Mesodermal cell (in vitro differentiated cells): ENCODE data around the gene CLDN7. TPM values are rescaled to one million over a fixed set of nuclear protein-coding genes. Genes with fewer than 3 reads are reported as not detected.

Experiments used
- H3K27ac ChIP-seq: 2 replicates; pipeline ENCODE4 v1.7.0; 2013; ENCODE audit warnings: mild to moderate bottlenecking, low read depth, low read length, moderate library complexity; ENCODE audit not compliant: severe bottlenecking
- H3K36me3 ChIP-seq: 2 replicates; pipeline ENCODE4 v1.7.1; 2013; ENCODE audit warnings: mild to moderate bottlenecking, low read length, moderate library complexity; ENCODE audit not compliant: control insufficient read depth, insufficient read depth
- H3K4me1 ChIP-seq: one replicate; pipeline ENCODE4 v1.7.1; 2013; ENCODE audit warnings: mild to moderate bottlenecking, low read length; ENCODE audit not compliant: insufficient read depth, control insufficient read depth, poor library complexity, severe bottlenecking
- H3K4me3 ChIP-seq: 2 replicates; pipeline ENCODE4 v1.7.0; 2013; ENCODE audit warnings: low read length, control low read depth, mild to moderate bottlenecking; ENCODE audit not compliant: insufficient read depth, poor library complexity, severe bottlenecking; ENCODE audit errors: extremely low read depth
- H3K9me3 ChIP-seq: 2 replicates; pipeline ENCODE4 v1.7.1; 2013; ENCODE audit warnings: mild to moderate bottlenecking, low read length, moderate library complexity; ENCODE audit not compliant: control insufficient read depth
- WGBS, 2 experiments: methylation state at CpG; one replicate each; pipeline ENCODE4 v1.1.5; 2013; ENCODE audit warnings: missing lambda C conversion rate in 2 of 2; ENCODE audit not compliant: insufficient coverage in 2 of 2; 5-methylcytosine and 5-hydroxymethylcytosine counted together
- polyA plus RNA-seq, 2 experiments: library from polyadenylated mRNA; stranded (reverse); fragments of 50-300 nt; gene quantifications; one replicate each; pipeline ENCODE4 v1.2.3, GENCODE V29; 2013

Gene CLDN7, protein sequence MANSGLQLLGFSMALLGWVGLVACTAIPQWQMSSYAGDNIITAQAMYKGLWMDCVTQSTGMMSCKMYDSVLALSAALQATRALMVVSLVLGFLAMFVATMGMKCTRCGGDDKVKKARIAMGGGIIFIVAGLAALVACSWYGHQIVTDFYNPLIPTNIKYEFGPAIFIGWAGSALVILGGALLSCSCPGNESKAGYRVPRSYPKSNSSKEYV
- 11.1 TPM for polyA plus RNA-seq (2013, experiment 1 of 2)
- polyA plus RNA-seq (2013, experiment 2 of 2) = 7.1 TPM

DNA sequence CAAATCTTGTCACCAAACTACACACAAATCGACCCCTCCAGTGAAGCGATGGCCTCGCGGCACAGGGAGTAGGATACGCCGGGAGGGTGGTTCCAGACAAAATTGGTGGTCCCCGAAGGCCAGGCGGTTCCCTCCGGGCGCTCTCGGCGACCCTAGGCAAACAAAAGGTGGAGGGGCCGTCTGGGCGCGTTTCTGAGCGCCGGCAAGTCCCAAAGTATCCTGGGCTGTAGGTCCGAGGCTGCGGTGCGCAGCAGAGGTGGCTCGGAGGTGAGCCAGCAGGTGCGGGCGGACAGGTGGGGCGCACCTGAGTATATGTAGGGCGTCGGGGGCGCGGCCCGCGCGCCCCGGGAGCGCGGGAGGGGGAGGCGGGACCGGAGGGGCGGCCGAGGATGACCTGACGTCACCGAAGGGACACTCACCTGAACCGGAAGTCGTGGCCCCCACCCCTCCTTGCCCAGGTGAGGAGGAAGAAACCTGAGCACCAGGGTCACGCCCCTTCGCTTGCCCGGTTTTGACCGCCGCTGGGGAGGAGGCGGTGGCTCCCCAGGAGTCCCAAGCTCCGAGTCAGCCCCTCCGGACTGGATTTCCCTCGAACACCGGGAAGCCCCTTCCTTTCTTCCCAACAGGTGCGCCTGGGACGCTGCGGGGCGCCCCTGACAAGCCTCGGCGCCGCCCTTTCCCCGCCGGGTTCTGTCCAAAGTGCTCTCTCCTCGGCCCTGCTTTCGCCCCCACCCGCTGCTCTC, at the start of gene CLDN7:
CLDN7 (minus strand) TSS at position 287 of the 743 bp plus-strand sequence. CDS start 435 bp downstream, outside the sequence.
- WGBS, 2 experiments = 5 to 6% methylated on average over 39 to 64 of the region's 64 CpGs
- H3K27ac ChIP-seq = no peak within 1 kb of the TSS
- H3K4me1 ChIP-seq = peaks cover 7% of the 10 kb centered on the region
- H3K36me3 ChIP-seq = peaks cover 27% of the 10 kb centered on the region
- no peaks in the 10 kb centered on the region for H3K9me3 ChIP-seq
- peak within 1 kb of the TSS; percentile 37 for H3K4me3 ChIP-seq

DNA sequence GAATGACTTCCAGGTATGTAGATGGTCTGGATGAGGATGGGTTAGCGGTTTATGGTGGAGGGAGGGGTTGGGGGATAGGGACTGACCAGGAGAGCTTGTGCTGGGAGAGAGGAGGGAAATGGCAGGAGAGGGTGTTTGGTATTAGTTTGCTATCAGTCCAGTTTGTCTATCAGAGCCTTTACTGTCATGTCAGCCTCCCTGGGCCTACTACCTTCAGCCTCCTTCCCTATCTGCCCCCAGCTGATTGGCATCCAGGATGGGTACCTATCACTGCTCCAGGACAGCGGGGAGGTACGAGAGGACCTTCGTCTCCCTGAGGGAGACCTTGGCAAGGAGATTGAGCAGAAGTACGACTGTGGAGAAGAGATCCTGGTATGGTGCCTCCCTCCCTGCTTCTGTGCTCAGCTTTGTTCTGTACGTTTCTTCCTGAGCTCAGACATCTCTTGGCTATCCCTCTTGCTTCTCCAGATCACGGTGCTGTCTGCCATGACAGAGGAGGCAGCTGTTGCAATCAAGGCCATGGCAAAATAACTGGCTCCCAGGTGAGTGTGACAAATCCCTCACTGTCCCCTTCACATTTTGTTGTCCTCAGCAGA, 48.9 kb upstream of the CLDN7 start:
- H3K4me1 ChIP-seq = peaks cover 34% of the 10 kb centered on the region
- no peak overlapping the region for H3K4me3 ChIP-seq
- H3K9me3 ChIP-seq = no peaks in the 10 kb centered on the region
- WGBS, 2 experiments = 91 to 97% methylated on average over 5 to 7 of the region's 7 CpGs
- H3K27ac ChIP-seq = no peak overlapping the region
- peaks cover 60% of the 10 kb centered on the region for H3K36me3 ChIP-seq

DNA sequence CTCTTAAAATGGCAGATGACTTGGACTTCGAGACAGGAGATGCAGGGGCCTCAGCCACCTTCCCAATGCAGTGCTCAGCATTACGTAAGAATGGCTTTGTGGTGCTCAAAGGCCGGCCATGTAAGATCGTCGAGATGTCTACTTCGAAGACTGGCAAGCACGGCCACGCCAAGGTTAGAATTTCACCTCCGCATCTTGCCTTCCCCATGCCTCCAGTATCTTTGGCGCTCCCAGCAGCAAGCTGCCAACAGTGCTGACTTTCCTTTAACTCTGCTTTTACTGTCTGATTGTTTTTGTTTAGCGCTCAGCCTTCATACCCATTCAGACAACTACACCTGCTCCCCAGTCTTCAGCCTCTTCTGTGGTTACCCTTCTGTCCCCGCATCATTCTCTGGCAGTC, 47.4 kb upstream of the CLDN7 start:
- no peaks in the 10 kb centered on the region for H3K9me3 ChIP-seq
- peak overlapping the region; percentile 90 for H3K4me3 ChIP-seq
- peaks cover 26% of the 10 kb centered on the region for H3K4me1 ChIP-seq
- 95 to 97% methylated on average over 10 to 12 of the region's 12 CpGs for WGBS, 2 experiments
- peaks cover 52% of the 10 kb centered on the region for H3K36me3 ChIP-seq
- H3K27ac ChIP-seq = no peak overlapping the region

DNA sequence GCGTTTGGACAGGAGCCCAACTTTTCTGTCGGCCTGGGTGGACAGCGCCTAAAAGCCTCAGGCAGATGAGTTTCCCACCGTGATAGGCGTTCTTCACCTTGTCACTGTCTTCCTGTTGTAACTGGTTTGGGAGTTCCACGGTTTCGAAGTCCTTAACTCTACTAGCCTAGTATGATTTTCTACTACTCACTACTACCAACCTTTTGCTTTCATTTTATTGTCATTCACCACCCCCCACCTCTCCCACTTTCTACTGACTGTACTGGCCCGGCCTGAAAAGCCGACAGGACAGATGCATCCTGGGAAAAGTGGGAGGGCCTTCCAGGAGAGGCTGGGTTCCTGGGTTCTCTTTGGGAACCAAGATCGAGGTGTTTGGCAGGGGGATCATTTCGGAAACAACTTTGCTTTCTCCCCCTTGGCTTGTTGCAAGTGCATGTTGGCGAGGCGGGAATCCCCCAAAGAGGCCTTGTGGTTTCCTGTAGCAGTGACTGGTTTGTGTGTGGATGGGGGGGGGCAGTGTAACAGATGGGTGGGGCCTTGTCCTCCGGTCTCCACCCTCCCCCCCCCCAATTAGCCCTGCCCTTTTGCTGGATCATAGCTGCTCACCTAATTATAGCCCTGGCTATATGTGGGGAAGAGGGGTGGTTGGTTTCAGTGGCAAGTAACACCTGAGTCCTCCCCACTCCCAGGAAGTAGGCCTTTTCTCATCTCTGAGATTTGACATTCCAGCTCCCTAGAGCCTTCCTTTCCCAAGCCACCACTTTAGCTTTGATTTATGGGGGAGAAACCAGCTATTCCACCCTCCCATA, 46.6 kb upstream of the CLDN7 start:
- Histone ChIP-seq H3K36me3 (peaks cover 49% of the 10 kb centered on the region), H3K4me3 (peak overlapping the region; percentile 90), H3K4me1 (peaks cover 19% of the 10 kb centered on the region), H3K9me3 (no peaks in the 10 kb centered on the region), H3K27ac (peak overlapping the region; percentile 95)
- 0 to 2% methylated on average over 10 to 11 of the region's 14 CpGs for WGBS, 2 experiments

DNA sequence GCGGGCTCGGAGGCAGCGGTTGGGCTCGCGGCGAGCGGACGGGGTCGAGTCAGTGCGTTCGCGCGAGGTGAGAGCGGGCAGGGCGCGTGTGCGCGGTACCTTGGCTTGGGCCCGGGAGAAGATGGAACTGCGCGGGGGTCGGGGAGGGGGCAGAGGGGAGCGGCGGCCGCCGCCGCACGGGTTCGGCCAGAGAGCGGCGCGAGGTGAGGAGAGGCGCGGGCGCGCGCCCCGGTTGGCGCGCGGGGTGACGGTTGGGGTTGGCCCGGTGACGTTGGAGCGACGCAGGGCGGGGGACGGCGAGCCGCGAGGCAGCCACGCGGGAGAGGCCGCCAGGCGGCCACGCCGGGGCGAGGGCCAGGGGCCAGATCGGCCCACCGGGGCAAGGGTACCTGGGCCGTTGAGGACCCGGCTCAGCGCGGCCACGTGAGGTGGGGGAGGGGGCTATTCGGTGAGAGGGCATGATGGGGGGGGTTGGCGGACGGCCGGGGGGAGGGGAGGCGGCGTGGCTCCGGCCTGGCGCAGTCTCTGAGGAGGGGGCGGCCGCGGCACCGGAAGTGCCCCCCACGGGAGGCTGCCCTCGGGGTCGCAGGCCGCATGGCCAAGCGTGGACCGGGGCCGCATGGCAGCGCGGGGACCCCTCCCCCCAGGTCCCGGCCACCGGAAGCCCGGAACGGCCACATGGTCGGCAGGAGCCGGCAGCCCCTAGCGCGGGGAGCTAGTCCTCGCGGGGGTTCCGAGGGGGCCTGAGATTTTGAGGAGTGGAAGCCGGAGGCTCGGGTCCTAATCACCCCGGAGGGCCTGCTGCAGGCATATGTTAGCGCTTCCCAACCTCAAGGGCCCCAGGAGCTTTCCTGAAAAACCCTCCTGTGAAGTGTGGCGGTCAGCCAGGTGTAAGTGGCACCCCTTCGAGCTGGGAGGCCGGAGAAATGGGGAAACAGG, 45.7 kb upstream of the CLDN7 start:
- H3K36me3 ChIP-seq = peaks cover 40% of the 10 kb centered on the region
- H3K4me1 ChIP-seq = peaks cover 12% of the 10 kb centered on the region
- H3K4me3 ChIP-seq = peak overlapping the region; percentile 90
- peak overlapping the region; percentile 95 for H3K27ac ChIP-seq
- H3K9me3 ChIP-seq = no peaks in the 10 kb centered on the region
- 1% methylated on average over 36 to 65 of the region's 104 CpGs for WGBS, 2 experiments

DNA sequence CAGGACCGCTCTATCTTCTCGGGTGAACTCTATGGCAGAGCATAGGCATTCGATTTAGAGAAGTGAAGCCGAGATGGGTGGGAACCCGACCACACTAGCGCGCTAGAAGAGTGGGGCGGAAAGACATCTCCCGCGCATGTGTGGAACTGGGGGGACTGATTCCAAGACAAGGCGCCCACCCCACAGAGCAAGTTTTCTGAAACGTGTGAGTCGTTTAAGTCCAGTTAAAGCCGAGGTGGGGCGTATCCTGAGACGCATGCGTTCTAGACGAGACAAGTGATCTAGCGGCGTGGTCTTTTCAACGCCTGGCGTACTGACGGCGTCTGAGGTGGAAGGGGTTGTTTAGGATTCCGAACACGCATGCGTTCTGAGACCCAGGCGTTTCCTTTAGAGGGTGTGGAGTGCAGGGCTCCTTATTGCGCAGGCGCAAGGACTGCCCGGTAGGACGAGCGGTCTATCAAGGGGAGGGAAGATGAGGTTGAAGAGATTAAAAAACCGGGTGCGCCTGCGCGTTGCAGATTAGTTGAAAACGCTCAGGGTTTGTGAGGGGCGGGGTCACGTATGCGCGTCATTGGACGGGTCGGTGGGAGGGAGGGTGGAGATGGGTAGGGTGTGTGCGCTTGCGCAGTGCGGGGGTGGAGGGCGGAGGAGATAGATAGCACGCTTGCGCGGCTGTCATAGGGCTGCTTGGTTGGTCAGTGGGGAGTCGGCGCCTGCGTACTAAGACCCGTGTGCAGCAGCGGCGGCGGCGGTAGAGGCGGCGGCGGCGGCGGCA, 44.8 kb upstream of the CLDN7 start, which contains the start of gene EIF5A:
EIF5A (plus strand) TSS at position 718 of the 775 bp plus-strand sequence. CDS start 2,008 bp downstream, outside the sequence.
- peaks cover 32% of the 10 kb centered on the region for H3K36me3 ChIP-seq
- H3K4me3 ChIP-seq = peak within 1 kb of the TSS; percentile 90
- 1% methylated on average over 52 to 62 of the region's 64 CpGs for WGBS, 2 experiments
- peak within 1 kb of the TSS; percentile 95 for H3K27ac ChIP-seq
- H3K4me1 ChIP-seq = peaks cover 10% of the 10 kb centered on the region
- no peaks in the 10 kb centered on the region for H3K9me3 ChIP-seq

DNA sequence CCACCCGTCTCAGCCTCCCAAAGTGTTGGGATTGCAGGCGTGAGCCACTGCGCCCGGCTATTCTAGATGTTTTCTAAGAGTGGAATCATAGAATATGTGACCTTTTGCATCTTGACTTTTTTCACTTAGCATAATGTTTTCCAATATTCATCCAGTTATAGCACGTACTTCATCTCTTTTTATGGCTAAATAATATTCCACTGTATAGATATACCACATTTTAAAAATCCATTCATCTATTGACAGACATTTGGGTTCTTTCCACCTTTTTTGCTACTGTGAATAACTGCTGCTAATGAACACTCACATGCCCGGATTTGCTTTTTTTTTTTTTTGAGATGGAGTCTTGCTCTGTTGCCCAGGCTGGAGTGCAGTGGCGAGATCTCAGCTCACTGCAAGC, 41.9 kb upstream of the CLDN7 start:
- WGBS, 2 experiments = 89 to 92% methylated on average over 1 to 2 of the region's 7 CpGs
- no peak overlapping the region for H3K27ac ChIP-seq
- H3K9me3 ChIP-seq = no peaks in the 10 kb centered on the region

DNA sequence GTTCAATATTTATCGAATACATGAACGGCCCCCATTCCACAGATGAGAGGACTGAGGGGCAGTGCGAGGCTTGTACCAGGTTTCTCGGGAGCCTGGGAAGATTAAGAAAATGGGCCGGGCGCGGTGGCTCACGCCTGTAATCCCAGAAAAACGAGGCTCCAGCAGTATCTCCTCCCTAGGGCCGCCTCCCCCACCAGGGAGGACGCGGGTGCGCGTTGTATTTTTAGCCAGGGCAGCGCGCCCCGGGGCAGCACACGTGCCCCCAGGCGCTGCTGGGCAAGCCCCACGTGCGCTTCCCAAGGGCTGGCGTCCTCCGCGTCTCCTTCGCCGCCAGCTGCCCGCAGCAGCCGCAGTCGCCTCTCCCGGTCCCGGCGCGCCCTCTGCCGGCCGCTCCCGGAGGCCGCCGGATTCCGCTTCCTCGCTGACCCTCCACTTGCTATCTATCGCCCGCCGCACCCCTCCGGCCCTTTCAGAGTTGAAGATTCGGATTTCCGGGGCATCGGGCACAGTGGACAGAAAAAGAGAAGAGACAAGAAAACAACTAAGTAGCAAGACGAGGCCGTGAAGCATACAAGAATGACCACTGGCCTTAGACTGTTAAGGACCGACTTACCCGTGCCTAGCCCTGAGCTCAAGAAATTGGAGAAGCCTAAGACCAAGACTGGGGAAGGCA, 34.0 kb upstream of the CLDN7 start:
- Histone ChIP-seq H3K4me1 (no peaks in the 10 kb centered on the region), H3K9me3 (no peaks in the 10 kb centered on the region), H3K27ac (no peak overlapping the region), H3K4me3 (no peak overlapping the region), H3K36me3 (no peaks in the 10 kb centered on the region)
- WGBS, 2 experiments = 8 to 10% methylated on average over 42 of the region's 51 CpGs

More for the DNA sequence above, 41.9 kb upstream of the CLDN7 start:
- Histone ChIP-seq H3K4me3 (no peak overlapping the region), H3K36me3 (peaks cover 4% of the 10 kb centered on the region), H3K4me1 (peaks cover under 1% of the 10 kb centered on the region)
